NCI-H82 (cell line): Measurements from ENCODE around the gene TBC1D25.

Source experiments
- DNase-seq: peaks from one replicate; lab custom pipeline; 2025; lab: John Stamatoyannopoulos, UW

Gene TBC1D25

GRCh38 chrX:48601741-48602394 is 62.4 kb downstream of the TBC1D25 start:
- DNase-seq: no peak

- DNase-seq: no peak
Measured at GRCh38 chrX:48604701-48605100, 65.2 kb downstream of the TBC1D25 start.

GRCh38 chrX:48606091-48606490 is 66.6 kb downstream of the TBC1D25 start:
- DNase-seq: no peak

- DNase-seq: no peak
Measured at GRCh38 chrX:48611703-48612102, 72.2 kb downstream of the TBC1D25 start.
